Osteocyte (in vitro differentiated cells): ENCODE results near the gene FN1. TPM values are rescaled to one million over a fixed set of nuclear protein-coding genes. Genes with fewer than 3 reads are reported as not detected.

Experiments used
- DNase-seq: peaks from one replicate; pipeline ENCODE4 v3.0.0; 2021; ENCODE audit warnings: mixed read lengths; ENCODE audit not compliant: unreplicated experiment; ENCODE audit errors: extremely low spot score
- H3K27ac Mint-ChIP-seq: one replicate; pipeline ENCODE4 v1.8.0; 2021; ENCODE audit warnings: mild to moderate bottlenecking, mixed read lengths; ENCODE audit not compliant: unreplicated experiment
- H3K27me3 Mint-ChIP-seq: one replicate; pipeline ENCODE4 v1.8.0; 2021; ENCODE audit warnings: mixed read lengths; ENCODE audit not compliant: unreplicated experiment
- H3K36me3 Mint-ChIP-seq: one replicate; pipeline ENCODE4 v1.8.0; 2021; ENCODE audit warnings: mixed read lengths; ENCODE audit not compliant: unreplicated experiment
- H3K4me1 Mint-ChIP-seq: one replicate; pipeline ENCODE4 v1.8.0; 2021; ENCODE audit warnings: mixed read lengths; ENCODE audit not compliant: unreplicated experiment
- H3K4me3 Mint-ChIP-seq: one replicate; pipeline ENCODE4 v1.8.0; 2021; ENCODE audit warnings: mild to moderate bottlenecking, moderate library complexity, mixed read lengths; ENCODE audit not compliant: unreplicated experiment
- H3K9me3 Mint-ChIP-seq: one replicate; pipeline ENCODE4 v1.8.0; 2021; ENCODE audit warnings: mixed read lengths; ENCODE audit not compliant: unreplicated experiment
- total RNA-seq: library from RNA; stranded (reverse); gene quantifications from 2 replicates; pipeline ENCODE4 v1.2.1, GENCODE V29; 2021
- TF ChIP-seq, protein P1 (sequence below): fragments of 200-600 bp; sonication (generic); IDR thresholded peaks from 2 replicates; pipeline ENCODE4 v1.5.0; 2021; ENCODE audit warnings: antibody characterized with exemption, mild to moderate bottlenecking, moderate library complexity

FN1 gene
- total RNA-seq, 1 donor from 2014 or later: 16,854 TPM

DNA sequence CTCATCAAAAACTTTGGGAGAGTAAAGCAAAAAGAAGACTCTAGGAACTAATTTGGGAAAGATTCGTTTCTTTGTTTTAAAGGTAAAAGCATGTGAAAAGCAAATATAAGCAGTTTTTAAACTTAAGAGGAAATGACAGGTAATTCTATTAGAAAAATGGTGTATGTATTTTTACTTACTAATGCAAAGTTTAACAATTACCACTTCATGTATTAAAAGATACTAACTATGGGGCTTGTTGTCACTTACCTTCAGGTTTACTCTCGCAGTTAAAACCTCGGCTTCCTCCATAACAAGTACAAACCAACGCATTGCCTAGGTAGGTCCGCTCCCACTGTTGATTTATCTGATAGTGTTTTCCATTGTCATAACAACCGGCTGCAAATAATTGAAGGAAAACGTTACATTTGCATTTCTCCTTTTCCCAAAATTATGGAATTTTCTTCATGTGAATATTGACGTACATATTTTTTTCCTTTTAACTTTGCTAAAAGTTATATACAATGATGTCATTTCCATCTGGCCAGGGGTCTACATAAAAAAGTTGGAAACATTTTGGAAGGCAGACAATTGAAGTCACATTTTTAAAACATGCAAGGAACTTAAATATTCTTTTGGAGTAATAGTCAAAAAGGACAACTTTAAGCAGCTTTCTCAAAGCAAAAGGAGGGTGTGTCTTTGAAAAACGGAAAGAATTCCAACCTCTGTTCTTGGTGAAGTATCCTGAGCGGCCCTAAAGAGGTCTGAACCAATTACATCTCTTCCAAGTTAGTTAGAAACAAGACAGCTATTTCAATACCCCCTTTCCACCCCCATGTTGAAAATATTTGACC is 1.2 kb downstream of the FN1 start:
- Mint-ChIP-seq H3K4me3 (peak overlapping the region; percentile 98), H3K36me3 (peaks cover 58% of the 10 kb centered on the region)

DNA sequence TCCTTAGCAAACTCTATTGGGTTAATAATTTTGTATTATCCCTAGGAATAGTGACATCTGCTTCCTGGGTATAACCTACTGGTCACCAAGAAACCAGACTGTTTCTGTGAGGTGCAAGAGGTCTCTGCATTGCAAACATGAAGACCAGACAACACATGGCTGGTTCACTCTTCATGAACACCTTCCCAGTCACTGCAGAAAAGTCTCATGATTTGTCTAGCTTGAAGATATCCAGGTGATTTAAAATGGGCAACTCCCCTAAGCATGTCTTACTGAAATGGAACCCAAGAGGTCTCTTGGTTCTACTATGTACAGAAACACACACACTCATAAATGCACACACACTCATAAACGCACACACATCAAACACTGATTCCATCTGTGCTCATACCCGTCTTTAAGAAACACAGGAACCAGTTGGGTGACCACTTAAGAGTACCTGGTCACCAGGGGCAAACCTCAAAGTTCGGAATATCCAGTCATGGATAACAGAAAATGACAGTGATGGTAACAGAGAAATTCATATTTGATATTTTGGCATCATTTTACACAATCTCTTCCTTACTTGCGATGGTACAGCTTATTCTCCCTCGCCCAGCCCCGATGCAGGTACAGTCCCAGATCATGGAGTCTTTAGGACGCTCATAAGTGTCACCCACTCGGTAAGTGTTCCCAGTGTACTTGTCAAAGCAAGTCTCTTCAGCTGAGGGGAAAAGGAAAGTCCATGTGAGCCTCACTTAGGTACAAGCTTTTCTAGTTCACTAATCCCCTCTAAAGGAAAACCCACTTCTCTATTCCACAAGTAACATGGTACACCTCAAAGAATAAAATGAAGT is 2.9 kb downstream of the FN1 start:
- Mint-ChIP-seq H3K36me3 (peaks cover 74% of the 10 kb centered on the region), H3K4me3 (peak overlapping the region; percentile 98), H3K4me1 (peaks cover 64% of the 10 kb centered on the region), H3K27ac (peak overlapping the region; percentile 99), H3K27me3 (no peaks in the 10 kb centered on the region), H3K9me3 (no peaks in the 10 kb centered on the region)
- TF ChIP-seq, protein P1, sequence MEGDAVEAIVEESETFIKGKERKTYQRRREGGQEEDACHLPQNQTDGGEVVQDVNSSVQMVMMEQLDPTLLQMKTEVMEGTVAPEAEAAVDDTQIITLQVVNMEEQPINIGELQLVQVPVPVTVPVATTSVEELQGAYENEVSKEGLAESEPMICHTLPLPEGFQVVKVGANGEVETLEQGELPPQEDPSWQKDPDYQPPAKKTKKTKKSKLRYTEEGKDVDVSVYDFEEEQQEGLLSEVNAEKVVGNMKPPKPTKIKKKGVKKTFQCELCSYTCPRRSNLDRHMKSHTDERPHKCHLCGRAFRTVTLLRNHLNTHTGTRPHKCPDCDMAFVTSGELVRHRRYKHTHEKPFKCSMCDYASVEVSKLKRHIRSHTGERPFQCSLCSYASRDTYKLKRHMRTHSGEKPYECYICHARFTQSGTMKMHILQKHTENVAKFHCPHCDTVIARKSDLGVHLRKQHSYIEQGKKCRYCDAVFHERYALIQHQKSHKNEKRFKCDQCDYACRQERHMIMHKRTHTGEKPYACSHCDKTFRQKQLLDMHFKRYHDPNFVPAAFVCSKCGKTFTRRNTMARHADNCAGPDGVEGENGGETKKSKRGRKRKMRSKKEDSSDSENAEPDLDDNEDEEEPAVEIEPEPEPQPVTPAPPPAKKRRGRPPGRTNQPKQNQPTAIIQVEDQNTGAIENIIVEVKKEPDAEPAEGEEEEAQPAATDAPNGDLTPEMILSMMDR: no peak
- DNase-seq: no peak

More for the DNA sequence above, 1.2 kb downstream of the FN1 start:
- TF ChIP-seq, protein P1: no peak
- Mint-ChIP-seq H3K4me1 (peaks cover 64% of the 10 kb centered on the region), H3K27me3 (no peaks in the 10 kb centered on the region), H3K9me3 (no peaks in the 10 kb centered on the region), H3K27ac (peak overlapping the region; percentile 99)
- DNase-seq: no peak

DNA sequence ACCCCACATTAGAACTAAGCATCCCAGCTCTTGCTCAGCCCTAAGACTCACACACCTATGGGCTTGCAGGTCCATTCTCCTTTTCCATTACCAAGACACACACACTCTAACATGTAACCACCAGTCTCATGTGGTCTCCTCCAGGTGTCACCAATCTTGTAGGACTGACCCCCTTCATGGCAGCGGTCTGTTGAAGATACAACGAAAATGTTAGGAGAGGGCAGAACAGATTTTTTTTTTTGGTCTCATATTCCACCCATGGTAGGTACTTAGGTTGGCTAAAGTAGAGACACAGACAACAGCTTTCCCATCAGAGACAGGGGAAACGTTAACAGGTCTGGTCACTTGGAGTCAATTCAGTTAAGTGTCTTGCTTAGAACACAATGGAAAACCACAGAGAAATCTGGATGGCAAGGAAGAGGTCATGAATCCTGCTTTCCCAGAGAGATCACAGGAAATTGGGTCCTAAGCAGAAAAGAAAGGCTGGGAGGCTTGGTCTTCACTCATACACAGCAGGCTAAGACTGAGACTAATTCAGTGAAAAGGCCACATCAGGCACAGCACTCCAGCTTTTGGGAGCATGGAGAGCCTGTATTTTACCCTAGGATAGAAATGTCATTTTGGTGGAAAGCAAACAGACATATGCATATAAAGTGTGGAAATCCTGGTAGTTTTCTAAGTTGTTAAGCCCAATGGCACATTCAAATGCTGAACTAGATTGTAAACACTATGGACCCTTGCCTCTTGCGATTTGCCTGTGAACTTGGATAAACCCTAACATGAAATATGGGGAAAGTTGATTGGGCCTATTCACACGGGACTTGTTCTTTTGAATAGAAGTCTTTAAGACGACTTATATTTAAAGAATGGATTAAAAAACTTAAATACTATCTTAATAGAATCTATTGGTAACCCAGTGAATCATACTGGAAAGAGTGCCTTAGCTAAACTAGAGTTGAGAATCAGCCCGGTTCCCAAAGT is 3.8 kb downstream of the FN1 start:
- H3K4me1 Mint-ChIP-seq: peaks cover 64% of the 10 kb centered on the region
- H3K27ac Mint-ChIP-seq: peak overlapping the region; percentile 99
- no peaks in the 10 kb centered on the region for H3K27me3 Mint-ChIP-seq
- DNase-seq: no peak
- TF ChIP-seq, protein P1: no peak
- peaks cover 84% of the 10 kb centered on the region for H3K36me3 Mint-ChIP-seq
- peak overlapping the region; percentile 98 for H3K4me3 Mint-ChIP-seq
- H3K9me3 Mint-ChIP-seq: no peaks in the 10 kb centered on the region

DNA sequence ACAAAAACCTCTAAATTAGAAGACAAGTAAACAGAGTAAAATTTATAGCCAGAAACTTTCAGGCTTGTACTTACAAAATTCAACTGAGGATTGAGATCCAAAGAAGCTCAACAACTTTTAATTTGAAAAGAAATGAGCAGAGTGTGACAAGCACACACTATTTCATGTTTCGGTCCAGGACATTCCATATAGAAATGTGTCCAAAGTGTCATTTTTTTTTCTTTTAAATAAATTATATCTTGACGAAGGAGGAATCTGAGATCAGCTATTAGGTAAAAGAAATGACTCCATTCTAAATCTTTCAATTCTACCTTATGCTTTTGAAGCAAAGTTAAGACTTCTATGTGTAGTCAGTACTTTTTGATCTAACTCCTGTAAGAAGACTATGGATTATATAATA is 4.6 kb downstream of the FN1 start:
- H3K4me3 Mint-ChIP-seq: peak overlapping the region; percentile 98
- no peaks in the 10 kb centered on the region for H3K27me3 Mint-ChIP-seq
- peak overlapping the region; percentile 99 for H3K27ac Mint-ChIP-seq

More for the DNA sequence above, 4.6 kb downstream of the FN1 start:
- TF ChIP-seq, protein P1: no peak
- Mint-ChIP-seq H3K4me1 (peaks cover 64% of the 10 kb centered on the region), H3K9me3 (no peaks in the 10 kb centered on the region), H3K36me3 (peaks cover 87% of the 10 kb centered on the region)
- DNase-seq: no peak
